GM18861 (cell line): ENCODE results near the gene DACT3.

Experiments used
- ATAC-seq: cut with Tn5 transposase; IDR thresholded peaks from one replicate; pipeline ENCODE4 v1.9.1; 2021; ENCODE audit not compliant: unreplicated experiment

Gene DACT3

GRCh38 chr19:46614114-46614722 is 46.8 kb downstream of the DACT3 start:
- ATAC-seq: no peak

GRCh38 chr19:46613525-46613924 is 47.5 kb downstream of the DACT3 start:
- no peak for ATAC-seq

DNA sequence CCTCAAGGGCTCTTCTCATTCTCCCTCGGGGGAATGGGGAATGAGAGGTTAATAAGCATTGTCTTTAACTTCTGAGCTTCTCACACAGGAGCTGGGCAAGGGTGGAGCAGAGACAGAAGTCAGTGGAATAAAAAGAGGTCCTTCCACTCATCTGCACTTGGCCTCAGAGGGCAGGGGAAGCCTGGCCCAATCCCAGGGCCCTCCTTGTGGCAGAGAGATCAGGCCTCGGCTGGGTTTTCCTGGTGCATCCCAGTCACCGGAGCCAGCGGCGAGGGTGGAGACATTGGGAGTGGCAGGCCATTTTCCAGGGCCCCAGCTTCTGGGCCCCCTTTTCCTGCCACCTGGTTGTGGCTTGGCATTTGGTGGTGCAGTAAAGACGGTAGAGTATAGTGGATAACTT is 49.2 kb downstream of the DACT3 start:
- no peak for ATAC-seq

DNA sequence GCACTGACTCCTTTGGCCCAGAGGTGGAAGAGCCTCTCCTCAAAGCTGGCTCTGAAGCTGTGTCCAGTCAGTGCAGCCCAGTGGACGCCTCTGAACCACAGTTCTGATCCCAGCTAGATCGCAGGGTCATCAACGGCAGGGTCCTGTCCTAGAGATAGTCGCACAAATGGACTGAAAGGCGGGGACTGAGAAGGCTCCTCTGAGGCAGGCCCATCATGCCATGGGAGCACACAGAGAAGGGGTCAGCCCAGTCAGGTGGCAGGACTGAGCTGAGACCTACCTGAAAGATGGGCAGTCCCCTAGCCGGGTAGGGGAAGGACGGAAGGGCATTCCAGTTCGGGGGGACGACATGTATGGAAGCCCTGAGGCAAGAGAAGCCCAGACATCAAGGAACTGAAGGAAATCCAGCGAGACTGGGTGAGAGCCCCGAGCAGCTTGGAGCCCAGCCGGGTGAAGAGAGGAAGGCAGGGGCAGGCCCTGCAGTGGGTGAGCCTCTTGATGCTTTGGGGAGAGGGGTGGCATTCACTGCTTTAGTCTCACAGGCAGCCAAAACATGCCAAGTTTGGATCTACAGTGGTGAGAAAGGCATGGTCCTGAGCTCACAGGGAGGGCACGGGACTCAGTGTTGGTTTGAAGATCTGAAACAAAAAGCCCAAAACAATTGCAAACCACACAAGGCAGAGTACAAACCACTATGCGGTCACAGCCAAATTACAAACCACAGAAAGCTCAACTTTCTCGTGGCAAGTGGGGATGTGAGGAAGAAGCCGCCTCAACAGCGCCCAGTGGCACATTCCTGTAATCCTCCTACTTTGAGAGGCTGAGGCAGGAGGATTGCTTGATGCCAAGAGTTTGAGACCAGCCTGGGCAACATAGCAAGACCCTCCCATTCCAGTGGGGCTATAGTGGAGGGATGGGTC is 49.9 kb downstream of the DACT3 start:
- no peak for ATAC-seq

- ATAC-seq: no peak
Measured at GRCh38 chr19:46610413-46610775, 50.6 kb downstream of the DACT3 start.

DNA sequence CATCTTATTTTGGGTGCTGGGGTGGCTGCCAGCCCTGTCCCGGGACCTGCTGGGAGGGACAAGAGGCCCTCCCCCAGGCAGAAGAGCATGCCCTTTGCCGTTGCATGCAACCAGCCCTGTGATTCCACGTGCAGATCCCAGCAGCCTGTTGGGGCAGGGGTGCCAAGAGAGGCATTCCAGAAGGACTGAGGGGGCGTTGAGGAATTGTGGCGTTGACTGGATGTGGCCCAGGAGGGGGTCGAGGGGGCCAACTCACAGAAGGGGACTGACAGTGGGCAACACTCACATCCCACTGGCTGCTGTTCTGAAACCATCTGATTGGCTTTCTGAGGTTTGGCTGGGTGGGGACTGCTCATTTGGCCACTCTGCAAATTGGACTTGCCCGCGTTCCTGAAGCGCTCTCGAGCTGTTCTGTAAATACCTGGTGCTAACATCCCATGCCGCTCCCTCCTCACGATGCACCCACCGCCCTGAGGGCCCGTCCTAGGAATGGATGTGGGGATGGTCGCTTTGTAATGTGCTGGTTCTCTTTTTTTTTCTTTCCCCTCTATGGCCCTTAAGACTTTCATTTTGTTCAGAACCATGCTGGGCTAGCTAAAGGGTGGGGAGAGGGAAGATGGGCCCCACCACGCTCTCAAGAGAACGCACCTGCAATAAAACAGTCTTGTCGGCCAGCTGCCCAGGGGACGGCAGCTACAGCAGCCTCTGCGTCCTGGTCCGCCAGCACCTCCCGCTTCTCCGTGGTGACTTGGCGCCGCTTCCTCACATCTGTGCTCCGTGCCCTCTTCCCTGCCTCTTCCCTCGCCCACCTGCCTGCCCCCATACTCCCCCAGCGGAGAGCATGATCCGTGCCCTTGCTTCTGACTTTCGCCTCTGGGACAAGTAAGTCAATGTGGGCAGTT is 51.2 kb downstream of the DACT3 start:
- ATAC-seq: no peak

- ATAC-seq: no peak
Measured at GRCh38 chr19:46608581-46609345, 52.2 kb downstream of the DACT3 start.

DNA sequence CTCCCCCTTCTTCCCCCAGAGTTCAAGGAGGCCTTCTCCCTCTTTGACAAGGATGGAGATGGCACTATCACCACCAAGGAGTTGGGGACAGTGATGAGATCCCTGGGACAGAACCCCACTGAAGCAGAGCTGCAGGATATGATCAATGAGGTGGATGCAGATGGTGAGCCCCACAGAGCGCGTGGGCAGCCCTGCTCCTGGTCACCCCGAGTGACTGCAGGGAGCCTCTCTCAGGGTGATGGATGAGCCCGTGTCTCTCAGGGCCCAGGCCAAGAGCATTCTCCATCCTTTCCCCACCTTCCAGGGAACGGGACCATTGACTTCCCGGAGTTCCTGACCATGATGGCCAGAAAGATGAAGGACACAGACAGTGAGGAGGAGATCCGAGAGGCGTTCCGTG is 52.8 kb downstream of the DACT3 start:
- ATAC-seq: no peak

- no peak for ATAC-seq
Measured at GRCh38 chr19:46607448-46607841, 53.5 kb downstream of the DACT3 start.

GRCh38 chr19:46606681-46607447 is 54.1 kb downstream of the DACT3 start:
- ATAC-seq: no peak

DNA sequence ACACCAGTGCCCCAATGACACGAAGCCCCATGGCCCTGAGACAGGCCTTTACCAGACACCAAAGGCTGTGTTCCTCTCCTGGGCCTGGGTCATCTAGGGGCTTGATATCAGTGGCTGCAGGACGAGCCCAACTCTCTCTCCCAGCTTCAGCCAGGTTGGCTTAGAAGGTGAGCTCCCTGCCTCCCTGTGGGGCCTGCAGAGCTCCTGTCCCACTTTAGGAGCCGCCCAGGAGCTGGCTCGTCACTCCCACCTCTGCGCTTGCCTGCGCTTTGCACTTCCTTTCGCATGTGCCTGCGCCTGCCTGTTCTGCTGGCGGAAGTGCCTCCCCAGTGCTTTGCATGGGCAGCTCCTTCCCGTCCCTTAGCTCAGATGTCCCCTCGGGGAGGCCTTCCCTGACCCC is 55.0 kb downstream of the DACT3 start:
- ATAC-seq: no peak

GRCh38 chr19:46605356-46605821 is 55.6 kb downstream of the DACT3 start:
- ATAC-seq: no peak

GRCh38 chr19:46604781-46605355 is 56.1 kb downstream of the DACT3 start:
- ATAC-seq: no peak

GRCh38 chr19:46603752-46604231 is 57.2 kb downstream of the DACT3 start:
- no peak for ATAC-seq

DNA sequence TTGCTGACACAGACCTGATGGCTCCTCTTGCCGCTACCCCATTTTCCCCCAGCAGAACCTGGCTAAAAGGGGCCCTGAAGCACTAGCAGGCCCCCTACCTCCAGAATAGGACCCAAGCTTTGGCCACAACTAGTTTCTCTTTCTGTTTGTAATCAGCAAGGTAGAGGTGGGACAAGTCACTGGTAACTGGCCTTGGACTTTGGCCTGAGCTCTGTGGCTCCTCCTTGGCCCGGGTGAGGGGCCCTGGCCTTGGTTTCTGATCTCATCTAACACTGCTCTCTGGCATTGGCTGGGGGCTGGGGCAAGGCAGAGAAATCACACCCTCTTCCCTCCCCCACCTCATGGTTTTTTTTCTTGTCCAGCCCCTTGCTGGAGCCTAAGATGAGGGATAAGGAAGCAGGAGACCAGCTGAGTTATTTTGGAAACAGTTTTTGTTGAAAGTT is 57.8 kb downstream of the DACT3 start:
- no peak for ATAC-seq

DNA sequence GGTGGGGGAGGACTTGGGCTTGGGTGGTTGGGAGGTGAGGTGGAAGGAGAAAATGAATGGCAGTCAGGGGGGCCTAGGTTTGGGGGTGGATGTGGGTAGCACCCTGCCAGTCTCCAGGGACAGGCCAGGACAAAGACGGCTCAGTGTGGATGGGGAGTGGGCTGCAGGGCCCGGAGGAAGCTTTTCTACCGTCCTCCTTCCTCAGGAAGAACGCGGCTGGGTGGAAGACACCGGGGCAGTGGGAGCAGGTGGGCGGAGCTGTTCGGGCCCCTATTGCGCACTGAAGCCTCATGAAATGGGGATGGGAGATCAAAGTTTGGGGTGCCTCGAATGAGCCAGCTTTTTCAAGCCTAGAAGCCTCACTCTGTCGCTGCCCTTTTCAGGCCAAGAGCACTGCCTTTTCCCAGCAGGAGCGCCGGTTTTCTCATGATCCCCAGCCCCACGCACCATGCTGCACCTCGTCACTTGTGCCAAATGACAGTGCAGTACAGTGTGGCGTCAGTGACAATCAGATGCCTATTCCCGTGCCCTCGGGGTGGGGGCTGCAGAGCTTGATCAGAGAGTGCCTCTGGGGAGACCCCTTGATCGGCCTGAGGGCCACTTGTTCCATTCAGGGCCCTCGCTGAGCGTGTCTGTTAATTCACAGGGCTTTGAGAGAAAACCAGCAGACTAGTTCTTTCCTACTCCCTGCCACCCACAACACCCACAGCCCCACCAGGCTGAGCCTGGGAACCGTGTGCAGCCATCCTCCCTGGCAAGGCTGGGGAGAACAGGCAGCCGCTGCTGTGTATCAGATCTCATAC is 58.4 kb downstream of the DACT3 start:
- ATAC-seq: no peak

GRCh38 chr19:46601318-46602224 is 59.4 kb downstream of the DACT3 start, which contains the start of gene CALM3:
TSS of gene CALM3 (plus strand) at chr19:46601330. CDS start at chr19:46601435, 105 bp downstream.
- ATAC-seq: no peak
